BE2C (cell line): Measurements from ENCODE around the gene PRDM15.

Source experiments
- DNase-seq: peaks from one replicate; pipeline ENCODE4 v3.0.0-alpha.2; 2020
- H3K27me3 ChIP-seq: fragments of 250-450 bp; sonication (Bioruptor Pico); 2 replicates; pipeline ENCODE4 v1.5.1; 2020; ENCODE audit warnings: mild to moderate bottlenecking
- H3K36me3 ChIP-seq: fragments of 250-450 bp; sonication (Bioruptor Pico); 2 replicates; pipeline ENCODE4 v1.5.1; 2020; ENCODE audit warnings: mild to moderate bottlenecking
- H3K4me1 ChIP-seq: fragments of 250-450 bp; sonication (Bioruptor Pico); 2 replicates; pipeline ENCODE4 v1.5.1; 2020
- H3K4me3 ChIP-seq: 2 replicates; pipeline ENCODE4 v1.5.1; 2011; ENCODE audit warnings: low read depth, low read length
- H3K9me3 ChIP-seq: fragments of 250-450 bp; sonication (Bioruptor Pico); 2 replicates; pipeline ENCODE4 v1.5.1; 2020
- TF ChIP-seq, protein P1 (sequence below): IDR thresholded peaks from 2 replicates; pipeline ENCODE4 v1.5.1; 2012; ENCODE audit warnings: mild to moderate bottlenecking, low read depth, low read length

The PRDM15 gene

DNA sequence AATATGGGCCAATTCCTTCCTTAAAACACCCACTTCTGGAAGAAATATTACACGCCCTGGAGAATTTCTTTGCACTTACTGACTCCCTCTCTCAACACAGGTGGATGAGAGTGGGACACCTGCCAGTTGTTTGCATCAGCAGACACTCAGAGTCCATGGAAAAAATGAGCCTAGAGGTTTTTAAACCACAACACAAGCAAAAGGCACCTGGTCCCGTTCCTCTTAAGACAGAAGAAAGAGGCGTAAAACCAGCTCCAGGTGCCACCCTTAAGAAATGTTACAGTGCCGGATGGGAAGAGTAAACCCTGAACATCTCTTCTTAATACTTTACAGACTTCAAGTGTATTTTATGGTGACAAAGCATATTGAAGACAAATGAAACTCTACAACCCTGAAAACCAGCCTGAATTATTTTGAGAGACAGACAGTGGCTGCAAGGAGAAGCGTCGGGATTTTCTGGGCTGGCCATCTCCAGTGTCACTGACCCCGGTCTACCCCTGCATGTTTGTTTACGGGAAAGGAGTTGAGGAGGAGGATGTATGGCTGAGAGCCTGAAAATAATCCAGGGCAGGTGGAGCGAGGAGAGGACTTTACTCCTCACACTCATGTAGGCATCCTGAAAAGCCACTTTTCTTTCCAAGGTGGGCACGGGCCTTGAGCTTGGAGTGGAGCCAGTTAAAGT is 104.5 kb downstream of the PRDM15 start:
- no peaks in the 10 kb centered on the region for H3K36me3 ChIP-seq
- peaks cover 27% of the 10 kb centered on the region for H3K27me3 ChIP-seq
- TF ChIP-seq, protein P1, sequence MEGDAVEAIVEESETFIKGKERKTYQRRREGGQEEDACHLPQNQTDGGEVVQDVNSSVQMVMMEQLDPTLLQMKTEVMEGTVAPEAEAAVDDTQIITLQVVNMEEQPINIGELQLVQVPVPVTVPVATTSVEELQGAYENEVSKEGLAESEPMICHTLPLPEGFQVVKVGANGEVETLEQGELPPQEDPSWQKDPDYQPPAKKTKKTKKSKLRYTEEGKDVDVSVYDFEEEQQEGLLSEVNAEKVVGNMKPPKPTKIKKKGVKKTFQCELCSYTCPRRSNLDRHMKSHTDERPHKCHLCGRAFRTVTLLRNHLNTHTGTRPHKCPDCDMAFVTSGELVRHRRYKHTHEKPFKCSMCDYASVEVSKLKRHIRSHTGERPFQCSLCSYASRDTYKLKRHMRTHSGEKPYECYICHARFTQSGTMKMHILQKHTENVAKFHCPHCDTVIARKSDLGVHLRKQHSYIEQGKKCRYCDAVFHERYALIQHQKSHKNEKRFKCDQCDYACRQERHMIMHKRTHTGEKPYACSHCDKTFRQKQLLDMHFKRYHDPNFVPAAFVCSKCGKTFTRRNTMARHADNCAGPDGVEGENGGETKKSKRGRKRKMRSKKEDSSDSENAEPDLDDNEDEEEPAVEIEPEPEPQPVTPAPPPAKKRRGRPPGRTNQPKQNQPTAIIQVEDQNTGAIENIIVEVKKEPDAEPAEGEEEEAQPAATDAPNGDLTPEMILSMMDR, result no peak

DNA sequence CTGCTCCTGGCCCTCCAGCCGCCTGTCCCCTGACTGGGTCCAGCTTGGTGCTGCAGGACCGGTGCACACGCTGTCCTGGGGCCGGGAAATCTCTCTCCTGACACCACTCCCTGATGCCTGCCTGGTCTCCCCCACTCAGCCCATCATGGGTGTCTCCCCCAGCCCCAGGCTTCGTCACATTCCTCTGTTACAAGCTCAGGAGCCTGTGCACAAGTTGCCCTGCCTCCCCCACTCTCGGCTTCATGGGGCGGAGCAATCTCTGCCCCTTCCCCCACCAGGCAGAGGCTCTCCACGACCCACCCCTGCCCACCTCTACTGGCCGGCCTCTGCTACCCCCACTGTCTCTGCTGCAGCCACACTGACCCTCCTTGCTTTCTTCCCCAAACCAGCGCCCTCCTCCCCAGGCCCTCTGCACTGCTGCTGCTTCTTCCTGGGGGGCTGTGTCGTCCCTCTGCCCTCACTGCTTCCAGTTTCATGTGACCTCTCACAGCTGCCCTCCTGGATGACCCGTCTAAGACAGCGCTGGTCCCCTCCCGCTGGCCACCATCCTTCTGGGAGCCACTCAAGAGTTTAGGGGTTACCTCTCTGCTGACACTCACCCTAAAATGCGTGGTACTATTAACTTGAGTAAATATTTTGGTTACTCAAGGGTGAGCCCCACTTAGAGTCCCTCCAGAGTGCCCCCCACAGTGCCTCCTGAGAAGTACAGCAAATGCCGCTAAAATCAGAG is 106.6 kb downstream of the PRDM15 start:
- H3K4me1 ChIP-seq, result no peaks in the 10 kb centered on the region
- no peaks in the 10 kb centered on the region for H3K9me3 ChIP-seq
- peaks cover 45% of the 10 kb centered on the region for H3K27me3 ChIP-seq
- no peak overlapping the region for H3K4me3 ChIP-seq
- no peaks in the 10 kb centered on the region for H3K36me3 ChIP-seq
- TF ChIP-seq, protein P1, result no peak
- DNase-seq, result no peak

More for the DNA sequence above, 104.5 kb downstream of the PRDM15 start:
- no peak overlapping the region for H3K4me3 ChIP-seq
- no peak for DNase-seq
- no peaks in the 10 kb centered on the region for H3K9me3 ChIP-seq
- no peaks in the 10 kb centered on the region for H3K4me1 ChIP-seq

DNA sequence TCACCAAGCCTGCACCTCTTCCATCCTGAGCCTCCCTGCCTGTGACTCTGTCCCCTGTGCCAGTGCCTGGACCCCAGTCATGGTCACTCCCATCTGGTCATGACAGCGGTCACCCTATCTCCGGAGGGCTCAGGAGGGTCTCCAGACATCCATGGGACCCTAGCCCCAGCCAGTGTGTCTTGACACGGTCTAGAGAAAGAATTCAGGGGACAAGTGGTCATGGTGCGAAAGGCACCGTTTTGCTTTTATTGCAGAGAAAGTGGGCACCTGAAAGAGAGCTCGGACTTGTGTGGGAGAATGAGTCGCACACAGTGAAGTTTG is 107.6 kb downstream of the PRDM15 start:
- no peak overlapping the region for H3K4me3 ChIP-seq
- no peaks in the 10 kb centered on the region for H3K9me3 ChIP-seq
- H3K36me3 ChIP-seq, result no peaks in the 10 kb centered on the region
- TF ChIP-seq, protein P1, result no peak
- no peaks in the 10 kb centered on the region for H3K4me1 ChIP-seq
- H3K27me3 ChIP-seq, result peaks cover 48% of the 10 kb centered on the region
- DNase-seq, result no peak

DNA sequence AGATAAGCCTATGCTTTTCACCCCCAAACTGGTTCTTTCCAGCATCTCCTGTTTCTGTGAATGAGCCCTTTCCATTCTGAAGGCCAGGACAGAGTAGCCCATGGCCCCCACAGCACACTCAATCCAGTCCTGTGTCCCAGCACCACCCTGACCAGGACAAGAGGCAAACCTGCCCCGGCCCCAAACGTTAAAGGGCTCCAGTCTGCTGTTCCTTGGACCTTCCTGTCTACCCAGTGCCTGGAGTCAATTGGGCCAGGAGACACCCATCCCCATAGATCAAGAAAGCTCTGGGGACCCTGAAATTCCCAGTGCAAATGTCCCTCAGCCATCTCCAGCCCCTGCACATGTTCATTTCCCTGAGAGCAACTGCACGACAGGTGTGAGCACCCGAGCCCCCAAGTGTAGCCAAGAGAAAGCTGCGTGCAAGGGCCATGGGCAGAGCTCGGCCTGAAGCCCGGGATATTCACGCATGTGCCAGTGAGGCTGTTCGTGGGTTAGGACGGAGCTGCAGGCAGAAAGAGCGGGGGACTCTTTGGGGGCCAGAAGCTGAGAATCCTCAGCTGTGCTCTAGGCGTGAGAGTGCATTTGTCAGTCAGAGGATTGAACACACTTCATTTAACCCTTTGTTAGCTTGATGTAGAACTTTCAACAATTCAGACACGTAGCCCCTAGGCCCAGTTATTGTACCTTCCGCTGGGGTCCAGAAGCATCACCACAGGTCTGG is 108.1 kb downstream of the PRDM15 start:
- H3K27me3 ChIP-seq, result peaks cover 48% of the 10 kb centered on the region
- H3K9me3 ChIP-seq, result no peaks in the 10 kb centered on the region
- H3K4me1 ChIP-seq, result no peaks in the 10 kb centered on the region

DNA sequence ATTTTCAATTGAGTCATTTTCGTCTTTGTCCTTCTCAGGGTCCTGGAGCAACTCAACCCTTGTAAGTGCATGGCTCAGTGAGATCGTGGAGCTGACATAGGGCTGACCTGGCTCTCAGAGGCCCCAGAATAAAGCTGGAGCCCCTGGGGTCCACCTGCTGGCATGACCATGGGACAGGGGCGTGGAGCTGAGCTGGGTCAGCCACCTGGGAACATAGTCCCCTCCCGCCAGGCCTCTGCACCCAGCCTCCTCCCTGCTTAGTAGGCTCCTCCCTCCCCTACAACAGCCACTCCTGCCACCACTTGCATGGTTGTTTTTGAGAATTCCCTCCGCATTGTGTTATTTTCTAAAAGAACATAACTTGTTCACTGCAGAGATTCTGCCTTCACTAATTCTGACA is 109.2 kb downstream of the PRDM15 start:
- peaks cover 46% of the 10 kb centered on the region for H3K27me3 ChIP-seq
- no peaks in the 10 kb centered on the region for H3K36me3 ChIP-seq
- TF ChIP-seq, protein P1, result no peak
- H3K4me1 ChIP-seq, result no peaks in the 10 kb centered on the region
- DNase-seq, result no peak
- H3K9me3 ChIP-seq, result no peaks in the 10 kb centered on the region
- H3K4me3 ChIP-seq, result no peak overlapping the region

More for the DNA sequence above, 108.1 kb downstream of the PRDM15 start:
- H3K36me3 ChIP-seq, result no peaks in the 10 kb centered on the region
- no peak overlapping the region for H3K4me3 ChIP-seq
- TF ChIP-seq, protein P1, result no peak
- no peak for DNase-seq
